Gastroesophageal sphincter (tissue), 4 donors: ENCODE measurements around the gene SNAP47. TPM values are rescaled to one million over a fixed set of nuclear protein-coding genes. Genes with fewer than 3 reads are reported as not detected.

Experiments
- ATAC-seq: fragments of 150-250 bp; one replicate; pipeline ENCODE4 v1.9.1; 2016; ENCODE audit warnings: mild to moderate bottlenecking, moderate library complexity
- H3K27ac ChIP-seq, 4 donors: fragments of 200-600 bp; sonication (generic) in 3 of 4; 1 replicate in 3 of 4; 2 replicates in 1 of 4; pipeline ENCODE4 v1.5.1; 2016 to 2019
- H3K27me3 ChIP-seq: fragments of 200-600 bp; sonication (generic); one replicate; pipeline ENCODE4 v1.5.1; 2019
- H3K36me3 ChIP-seq, 2 donors: fragments of 200-600 bp; sonication (generic); one replicate each; pipeline ENCODE4 v1.5.1; 2019; ENCODE audit warnings: control low read depth in 1 of 2
- H3K4me1 ChIP-seq, 3 donors: fragments of 200-600 bp; sonication (generic); 1 replicate in 2 of 3; 2 replicates in 1 of 3; pipeline ENCODE4 v1.5.1; 2016 to 2019; ENCODE audit warnings: control low read depth in 2 of 3
- H3K4me3 ChIP-seq, 2 donors: fragments of 200-600 bp; sonication (generic); one replicate each; pipeline ENCODE4 v1.5.1; 2019; ENCODE audit warnings: mild to moderate bottlenecking in 1 of 2, moderate library complexity in 1 of 2
- H3K9me3 ChIP-seq, 3 donors: fragments of 200-600 bp; sonication (generic); one replicate each; pipeline ENCODE4 v1.5.1; 2017 to 2019; ENCODE audit warnings: control low read depth in 2 of 3
- CTCF ChIP-seq, 4 experiments: fragments of 200-600 bp in 2 of 4; fragments of 450-650 bp in 2 of 4; sonication (generic) in 1 of 4; IDR thresholded peaks; one replicate each; pipeline ENCODE4 v1.5.1; 2017 to 2019; ENCODE audit warnings: antibody characterized with exemption in 4 of 4, mild to moderate bottlenecking in 2 of 4, moderate library complexity in 2 of 4
- EP300 ChIP-seq: sonication (generic); formaldehyde crosslinking; IDR thresholded peaks from one replicate; pipeline ENCODE4 v1.6.1; 2017; ENCODE audit warnings: antibody characterized with exemption, mild to moderate bottlenecking
- POLR2A ChIP-seq, 2 donors: fragments of 450-650 bp; IDR thresholded peaks; one replicate each; pipeline ENCODE4 v1.6.1; 2017; ENCODE audit warnings: antibody characterized with exemption in 2 of 2, mild to moderate bottlenecking in 2 of 2, moderate library complexity in 1 of 2
- POLR2AphosphoS5 ChIP-seq: sonication (generic); formaldehyde crosslinking; IDR thresholded peaks from one replicate; pipeline ENCODE4 v1.6.1; 2017; ENCODE audit warnings: antibody characterized with exemption
- WGBS, 2 donors: methylation state at CpG; one replicate each; pipeline ENCODE4 v1.1.5; 2018; ENCODE audit warnings: low coverage in 1 of 2; 5-methylcytosine and 5-hydroxymethylcytosine counted together
- total RNA-seq, 4 donors: library from RNA; depleted of rRNA; stranded (reverse); fragments of >200 nt; gene quantifications; one replicate each; pipeline ENCODE4 v1.1.0, GENCODE V29; 2016

The SNAP47 gene
- total RNA-seq, 4 donors from 2014 or later: 27.1 to 47.0 (median 35.6) TPM

- TF ChIP-seq CTCF (IDR thresholded peaks at IDR 0.05): no peak
- TF ChIP-seq POLR2AphosphoS5: no peak
- TF ChIP-seq POLR2A (IDR thresholded peaks at IDR 0.05): no peak
- H3K27me3 ChIP-seq: no peaks in the 10 kb centered on the region
- ATAC-seq: no peak
- no peak overlapping the region for H3K4me3 ChIP-seq
- H3K4me1 ChIP-seq: peaks cover 4 to 20% (median 11%) of the 10 kb centered on the region in 3 donors
- H3K27ac ChIP-seq: no peak overlapping the region
- peaks cover 0 to 49% of the 10 kb centered on the region in 2 donors for H3K36me3 ChIP-seq
- no peaks in the 10 kb centered on the region for H3K9me3 ChIP-seq
- WGBS, 2 donors: 60% methylated on average over 1 of the region's 4 CpGs; no CpG with 5 or more reads in 1 of the 2 donors
Observed at GRCh38 chr1:227782226-227782625, 47.0 kb downstream of the SNAP47 start.

GRCh38 chr1:227785094-227785804 is 50.0 kb downstream of the SNAP47 start:
- no peak for ATAC-seq
- no peak overlapping the region for H3K4me3 ChIP-seq
- H3K27me3 ChIP-seq: no peaks in the 10 kb centered on the region
- H3K27ac ChIP-seq: no peak overlapping the region
- TF ChIP-seq EP300: no peak
- no peak for TF ChIP-seq CTCF (IDR thresholded peaks at IDR 0.05)
- TF ChIP-seq POLR2A (IDR thresholded peaks at IDR 0.05): no peak
- TF ChIP-seq POLR2AphosphoS5: no peak
- H3K36me3 ChIP-seq: peaks cover 0 to 21% of the 10 kb centered on the region in 2 donors
- WGBS, 2 donors: 92% methylated on average over 9 to 10 of the region's 13 CpGs
- peaks cover 4 to 31% (median 18%) of the 10 kb centered on the region in 3 donors for H3K4me1 ChIP-seq
- H3K9me3 ChIP-seq: no peaks in the 10 kb centered on the region

- WGBS, 2 donors: 75 to 80% methylated on average over 3 to 5 of the region's 19 CpGs
- Histone ChIP-seq H3K27me3 (no peaks in the 10 kb centered on the region), H3K36me3 (peaks cover 0 to 13% of the 10 kb centered on the region in 2 donors), H3K27ac (peak overlapping the region in 1 of 4 donors; percentile 89), H3K9me3 (no peaks in the 10 kb centered on the region), H3K4me3 (no peak overlapping the region), H3K4me1 (peaks cover 4 to 31% (median 18%) of the 10 kb centered on the region in 3 donors)
- no peak for ATAC-seq
- TF ChIP-seq POLR2AphosphoS5: no peak
- no peak for TF ChIP-seq CTCF (IDR thresholded peaks at IDR 0.05)
- TF ChIP-seq EP300: no peak
- no peak for TF ChIP-seq POLR2A (IDR thresholded peaks at IDR 0.05)
Observed at GRCh38 chr1:227785805-227786671, 50.8 kb downstream of the SNAP47 start.

GRCh38 chr1:227786673-227787512 is 51.7 kb downstream of the SNAP47 start:
- H3K36me3 ChIP-seq: peaks cover 0 to 6% of the 10 kb centered on the region in 2 donors
- TF ChIP-seq POLR2A (IDR thresholded peaks at IDR 0.05) (no peak), CTCF (IDR thresholded peaks at IDR 0.05) (no peak), POLR2AphosphoS5 (no peak), EP300 (no peak)
- H3K4me3 ChIP-seq: peak overlapping the region; percentile 61 to 75
- peaks cover 4 to 31% (median 18%) of the 10 kb centered on the region in 3 donors for H3K4me1 ChIP-seq
- WGBS, 2 donors: 0 to 6% methylated on average over 5 to 14 of the region's 45 CpGs
- ATAC-seq: no peak
- no peaks in the 10 kb centered on the region for H3K9me3 ChIP-seq
- H3K27ac ChIP-seq: peak overlapping the region; percentile 57 to 90 (median 89)
- no peaks in the 10 kb centered on the region for H3K27me3 ChIP-seq
